HepG2 (cell line): ENCODE data around the gene ACOT8. TPM values are rescaled to one million over a fixed set of nuclear protein-coding genes. Genes with fewer than 3 reads are reported as not detected.

Experiments used
- ATAC-seq: fragments of 200-7000 bp; cut with Tn5 transposase; 3 replicates; pipeline ENCODE4 v1.9.1; 2020; ENCODE audit warnings: mild to moderate bottlenecking, moderate library complexity
- BruUV-seq: library from RNA; stranded (reverse); fragments of 400-500 nt; replicated peaks from 2 replicates; lab custom pipeline; 2021; lab: Mats Ljungman, UMichigan
- CTCF ChIA-PET: fragments of 300-600 bp; formaldehyde crosslinking; extraction: SDS; loops from one replicate; lab custom pipeline; 2021; ENCODE audit warnings: low total read pairs, inconsistent platforms, low intra/inter-chr PET ratio; lab: Yijun Ruan, JAX
- POLR2A ChIA-PET: fragments of 350-600 bp; sonication (Branson Sonifier 250); formaldehyde crosslinking; loops from one replicate; lab custom pipeline; 2020; ENCODE audit warnings: antibody characterized with exemption, inconsistent platforms; lab: Yijun Ruan, JAX
- DNase-seq: peaks from one replicate; pipeline ENCODE4 v3.0.0-alpha.2; 2015; ENCODE audit warnings: low spot score
- FAIRE-seq: peaks from 3 replicates; lab custom pipeline; 2011; peaks lifted over from hg19 to GRCh38; lab: Jason Lieb, UNC
- H2AFZ ChIP-seq: one replicate; pipeline ENCODE4 v1.6.1; 2011; ENCODE audit warnings: low read length, inconsistent platforms
- H3K27ac ChIP-seq: fragments of 300-600 bp; 3 replicates; pipeline ENCODE4 v1.8.0; 2011; ENCODE audit warnings: mixed run types, mild to moderate bottlenecking, mixed read lengths, low read length, inconsistent platforms; ENCODE audit not compliant: insufficient read depth; ENCODE audit errors: extremely low read length
- H3K27me3 ChIP-seq, 2 experiments: fragments of 200-600 bp in 1 of 2; 2 replicates in 1 of 2; 3 replicates in 1 of 2; pipeline versions ENCODE4 v1.6.0 to v1.8.0; 2011; ENCODE audit warnings: low read length in 2 of 2, mild to moderate bottlenecking in 2 of 2, moderate library complexity in 2 of 2, inconsistent platforms in 1 of 2; ENCODE audit not compliant: insufficient read depth in 2 of 2, control insufficient read depth in 1 of 2
- H3K36me3 ChIP-seq, 2 experiments: fragments of 200-600 bp in 1 of 2; replicated peaks in 1 of 2; 2 replicates in 1 of 2; 3 replicates in 1 of 2; pipeline versions ENCODE4 v1.5.1 to v1.8.0; 2011; ENCODE audit warnings: low read length in 2 of 2, inconsistent platforms in 1 of 2; ENCODE audit not compliant: insufficient read depth in 2 of 2, control insufficient read depth in 1 of 2
- H3K4me1 ChIP-seq: 2 replicates; pipeline ENCODE4 v1.5.1; 2012; ENCODE audit warnings: low read length, inconsistent platforms; ENCODE audit not compliant: insufficient read depth
- H3K4me2 ChIP-seq: 2 replicates; pipeline ENCODE4 v1.6.0; 2011; ENCODE audit warnings: low read depth, low read length, inconsistent platforms
- H3K4me3 ChIP-seq, 3 experiments: fragments of 200-600 bp in 1 of 3; sonication (generic), shearing (Covaris generic) in 1 of 3; replicated peaks in 1 of 3; 2 replicates each; pipeline ENCODE4 v1.5.1; 2011 to 2016; ENCODE audit warnings: low read length in 3 of 3, inconsistent platforms in 2 of 3, low read depth in 2 of 3, mild to moderate bottlenecking in 2 of 3, control low read depth in 1 of 3, mixed read lengths in 1 of 3; ENCODE audit not compliant: insufficient read depth in 1 of 3
- H3K79me2 ChIP-seq: one replicate; pipeline ENCODE4 v1.6.1; 2011; ENCODE audit warnings: low read length, inconsistent platforms; ENCODE audit not compliant: insufficient read depth
- H3K9ac ChIP-seq: 2 replicates; pipeline ENCODE4 v1.6.0; 2011; ENCODE audit warnings: mild to moderate bottlenecking, low read depth, low read length, inconsistent platforms; ENCODE audit not compliant: insufficient read depth
- H3K9me3 ChIP-seq: 2 replicates; pipeline ENCODE4 v1.5.1; 2012; ENCODE audit warnings: mild to moderate bottlenecking, low read length
- H4K20me1 ChIP-seq: 2 replicates; pipeline ENCODE4 v1.6.0; 2011; ENCODE audit warnings: inconsistent platforms, mild to moderate bottlenecking, low read length, moderate library complexity; ENCODE audit not compliant: insufficient read depth
- CENPBD1 ChIP-seq: sonication (generic); formaldehyde crosslinking; IDR thresholded peaks from 2 replicates; pipeline ENCODE4 v1.8.0; 2022; ENCODE audit warnings: missing genetic modification reagents, low read depth, mild to moderate bottlenecking, borderline replicate concordance
- DRAP1 ChIP-seq: IDR thresholded peaks from 2 replicates; pipeline ENCODE4 v1.6.1; 2016; ENCODE audit warnings: missing genetic modification reagents, missing compliant biosample characterization
- FOSL2 ChIP-seq: sonication (generic); formaldehyde crosslinking; IDR thresholded peaks from 2 replicates; pipeline ENCODE4 v1.4.0; 2020; ENCODE audit warnings: missing genetic modification reagents
- HHEX ChIP-seq: IDR thresholded peaks from 2 replicates; pipeline ENCODE4 v1.6.1; 2016; ENCODE audit warnings: control low read depth
- MED13 ChIP-seq: sonication (generic); formaldehyde crosslinking; IDR thresholded peaks from 2 replicates; pipeline ENCODE4 v1.5.0; 2020; ENCODE audit warnings: missing genetic modification reagents
- MLX ChIP-seq: IDR thresholded peaks from 2 replicates; pipeline ENCODE4 v1.6.1; 2016
- RBM22 ChIP-seq: fragments of 200-400 bp; formaldehyde crosslinking; optimal IDR thresholded peaks from 2 replicates; pipeline ENCODE3; 2017; ENCODE audit warnings: mild to moderate bottlenecking, low read length, moderate library complexity
- XRCC5 ChIP-seq: fragments of 200-400 bp; formaldehyde crosslinking; optimal IDR thresholded peaks from 2 replicates; pipeline ENCODE3; 2017; ENCODE audit warnings: mild to moderate bottlenecking, low read length
- ZBTB33 ChIP-seq: sonication (generic); formaldehyde crosslinking; IDR thresholded peaks from 2 replicates; pipeline ENCODE4 v1.4.0; 2020; ENCODE audit warnings: missing genetic modification reagents
- ZNF513 ChIP-seq: sonication (generic); formaldehyde crosslinking; conservative IDR thresholded peaks from 2 replicates; pipeline ENCODE4 v1.5.0; 2020; ENCODE audit warnings: missing genetic modification reagents
- ZNF878 ChIP-seq: sonication (generic); formaldehyde crosslinking; IDR thresholded peaks from 2 replicates; pipeline ENCODE4 v1.8.1; 2023; ENCODE audit warnings: mild to moderate bottlenecking, missing genetic modification reagents, moderate library complexity
- WGBS: methylation state at CpG from one replicate; pipeline ENCODE4 v1.1.6; 2017; ENCODE audit warnings: low lambda C conversion rate; 5-methylcytosine and 5-hydroxymethylcytosine counted together
- in situ Hi-C: cut with HindIII; loops from 2 replicates; pipeline ENCODE4 v1.10.0; 2017; ENCODE audit warnings: low pct_unique_long_range_greater_than_20kb; ENCODE audit not compliant: extremely low pct_ligation_motif_present
- intact Hi-C: fragments of 100-400 bp; cut with micrococcal nuclease; formaldehyde crosslinking; loops from one replicate; pipeline ENCODE4 v1.10.0; 2022; ENCODE audit not compliant: unreplicated experiment
- polyA plus RNA-seq, 8 experiments: library from polyadenylated mRNA; depleted of rRNA in 3 of 8; stranded (reverse) in 7 of 8; unstranded in 1 of 8; fragments of >200 nt; fragmentation: Illumina TruSeq in 4 of 8; extraction: Trizol in 4 of 8; gene quantifications; 2 replicates each; pipeline versions ENCODE4 v1.2.1 to v1.2.3, GENCODE V29; 2011 to 2016; ENCODE audit warnings: low read depth in 4 of 8, missing spikeins in 1 of 8, mixed read lengths in 1 of 8; ENCODE audit not compliant: insufficient read depth in 1 of 8
- total RNA-seq, 5 experiments: library from RNA; depleted of rRNA; stranded (reverse); fragments of >200 nt; fragmentation: Illumina TruSeq; extraction: Trizol; gene quantifications; 2 replicates each; pipeline ENCODE4 v1.2.3, GENCODE V29; 2016; ENCODE audit warnings: low read depth in 1 of 5

ACOT8 gene
- total and polyA plus RNA-seq, 2 of the 13 experiments (the other 11 are each of a cell fraction or from before 2014, with no cell fraction given) = 31.4 to 45.5 TPM

GRCh38 chr20:45861221-45862075, 4.3 kb upstream of the ACOT8 start (continued):
- no peak for TF ChIP-seq MLX (CRISPR knock-in tag)
- no peak for TF ChIP-seq MED13 (CRISPR knock-in tag)

- no TSS peak for BruUV-seq
- Histone ChIP-seq H2AFZ (no peak overlapping the region), H4K20me1 (no peaks in the 10 kb centered on the region), H3K79me2 (peaks cover 4% of the 10 kb centered on the region), H3K9me3 (no peaks in the 10 kb centered on the region), H3K36me3 (no peaks in the 10 kb centered on the region), H3K4me3 (no peak overlapping the region), H3K4me2 (peak overlapping the region; percentile 40)
- no peak for TF ChIP-seq ZBTB33 (CRISPR knock-in tag)
- no peak for TF ChIP-seq RBM22
- peak; percentile 5 for TF ChIP-seq XRCC5
- TF ChIP-seq HHEX (CRISPR knock-in tag) = 0 out of 2 replicates have a peak, but pooled peaks have one; percentile 5
- 0 out of 2 replicates have a peak, but pooled peaks have one; percentile 47 for TF ChIP-seq ZNF878 (CRISPR knock-in tag)
- TF ChIP-seq ZNF513 (CRISPR knock-in tag) = no peak
- peak; percentile 49 for TF ChIP-seq FOSL2 (CRISPR knock-in tag)
- TF ChIP-seq DRAP1 (CRISPR knock-in tag) = 0 out of 2 replicates have a peak, but pooled peaks have one; percentile 7
- no peak for TF ChIP-seq CENPBD1 (CRISPR knock-in tag)
- TF ChIP-seq, all 625 proteins: peak for 5
- DNase-seq = no peak
- intact Hi-C loops = no loop called here
- ChIA-PET POLR2A (interaction anchor here (1.2 to 7.6 kb wide), 5 partner anchors 22 to 69 kb away, joined by 3 to 85 read pairs (median 6); partner anchors contain the start of genes CTSA, DNTTIP1, NEURL2 and SNX21), CTCF (no interaction called here)
- no peak for FAIRE-seq
- in situ Hi-C loops = no loop called here
- no peak for ATAC-seq
- Histone ChIP-seq H3K9ac (no peak overlapping the region), H3K27me3 (no peaks in the 10 kb centered on the region; a peak in 1 of 5 replicates), H3K4me1 (peaks cover 85% of the 10 kb centered on the region), H3K27ac (peak overlapping the region; percentile 27)
- 77% methylated on average over 7 of the region's 7 CpGs for WGBS
These were observed 3.5 kb upstream of the ACOT8 start for GRCh38 chr20:45860560-45861220.
